ENCODE data around the gene SCN4B. TPM values are rescaled to one million over a fixed set of nuclear protein-coding genes. Genes with fewer than 3 reads are reported as not detected.

Gene SCN4B
- total RNA-seq, 1 donor from 2014 or later = 12.9 TPM

- Histone ChIP-seq H3K27ac (replicated peaks) (no peak overlapping the region), H3K4me3 (no peak overlapping the region), H3K4me1 (no peaks in the 10 kb centered on the region), H3K9me3 (replicated peaks) (peaks cover 20% of the 10 kb centered on the region), H3K27me3 (ENCODE audit: low read depth) (no peaks in the 10 kb centered on the region), H3K36me3 (no peaks in the 10 kb centered on the region)
- no peak for TF ChIP-seq CTCF (IDR thresholded peaks at IDR 0.05; ENCODE audit: borderline replicate concordance)
- no peak for DNase-seq
- intact Hi-C loops (cut with micrococcal nuclease) = no loop called here
Measured at GRCh38 chr11:118091690-118092089, 60.9 kb downstream of the SCN4B start.

- Histone ChIP-seq H3K4me3 (no peak overlapping the region), H3K27ac (replicated peaks) (no peak overlapping the region), H3K27me3 (ENCODE audit: low read depth) (no peaks in the 10 kb centered on the region), H3K4me1 (no peaks in the 10 kb centered on the region), H3K36me3 (no peaks in the 10 kb centered on the region), H3K9me3 (replicated peaks) (peaks cover 21% of the 10 kb centered on the region)
- intact Hi-C loops (cut with micrococcal nuclease) = no loop called here
- TF ChIP-seq CTCF (IDR thresholded peaks at IDR 0.05; ENCODE audit: borderline replicate concordance) = no peak
- DNase-seq = no peak
Measured at GRCh38 chr11:118090545-118091162, 62.0 kb downstream of the SCN4B start.

GRCh38 chr11:118088531-118088930 is 64.1 kb downstream of the SCN4B start:
- intact Hi-C loops (cut with micrococcal nuclease) = no loop called here
- H3K36me3 ChIP-seq = no peaks in the 10 kb centered on the region
- H3K9me3 ChIP-seq (replicated peaks) = peaks cover 21% of the 10 kb centered on the region
- TF ChIP-seq CTCF (IDR thresholded peaks at IDR 0.05; ENCODE audit: borderline replicate concordance) = no peak
- H3K4me1 ChIP-seq = peaks cover 14% of the 10 kb centered on the region
- H3K27me3 ChIP-seq (ENCODE audit: low read depth) = no peaks in the 10 kb centered on the region
- H3K4me3 ChIP-seq = no peak overlapping the region
- H3K27ac ChIP-seq (replicated peaks) = no peak overlapping the region
- DNase-seq = peak; percentile 32

GRCh38 chr11:118087931-118088330 is 64.7 kb downstream of the SCN4B start:
- Histone ChIP-seq H3K27me3 (ENCODE audit: low read depth) (no peaks in the 10 kb centered on the region), H3K4me1 (peaks cover 20% of the 10 kb centered on the region), H3K9me3 (replicated peaks) (peaks cover 21% of the 10 kb centered on the region), H3K27ac (replicated peaks) (no peak overlapping the region), H3K36me3 (no peaks in the 10 kb centered on the region), H3K4me3 (no peak overlapping the region)
- intact Hi-C loops (cut with micrococcal nuclease) = no loop called here
- no peak for DNase-seq
- no peak for TF ChIP-seq CTCF (IDR thresholded peaks at IDR 0.05; ENCODE audit: borderline replicate concordance)

GRCh38 chr11:118086913-118087768 is 65.5 kb downstream of the SCN4B start, which contains the start of gene SMIM35:
SMIM35 (minus strand) TSS chr11:118086963; CDS start chr11:118086757, 206 bp downstream.
- no peak within 1 kb of the TSS for H3K27ac ChIP-seq (replicated peaks)
- H3K9me3 ChIP-seq (replicated peaks) = peaks cover 21% of the 10 kb centered on the region
- peaks cover 28% of the 10 kb centered on the region for H3K4me1 ChIP-seq
- H3K36me3 ChIP-seq = no peaks in the 10 kb centered on the region
- H3K4me3 ChIP-seq = no peak within 1 kb of the TSS
- DNase-seq = no peak
- no peak for TF ChIP-seq CTCF (IDR thresholded peaks at IDR 0.05; ENCODE audit: borderline replicate concordance)
- intact Hi-C loops (cut with micrococcal nuclease) = no loop called here
- H3K27me3 ChIP-seq (ENCODE audit: low read depth) = no peaks in the 10 kb centered on the region
